HUES64 (cell line): Measurements from ENCODE around the gene MGAT4A.
"Not testable (repeated sequence)": the region's sequence is repeated elsewhere in the genome, so short reads cannot be mapped to it uniquely, and the experiment has no call there.

ENCODE experiments used
- H3K27ac ChIP-seq: 2 replicates; pipeline ENCODE4 v1.7.0; 2013; ENCODE audit warnings: low read depth, low read length, inconsistent platforms
- H3K27me3 ChIP-seq: 2 replicates; pipeline ENCODE4 v1.6.1; 2013; ENCODE audit warnings: mild to moderate bottlenecking, low read length; ENCODE audit not compliant: insufficient read depth
- H3K36me3 ChIP-seq: 2 replicates; pipeline ENCODE4 v1.6.1; 2013; ENCODE audit warnings: mild to moderate bottlenecking, low read length; ENCODE audit not compliant: insufficient read depth
- H3K4me1 ChIP-seq: 2 replicates; pipeline ENCODE4 v1.6.1; 2013; ENCODE audit warnings: mild to moderate bottlenecking, low read length, moderate library complexity; ENCODE audit not compliant: insufficient read depth
- H3K4me3 ChIP-seq: 2 replicates; pipeline ENCODE4 v1.5.1; 2013; ENCODE audit warnings: mild to moderate bottlenecking, low read length, moderate library complexity
- H3K9ac ChIP-seq: 2 replicates; pipeline ENCODE4 v1.6.1; 2013; ENCODE audit warnings: mild to moderate bottlenecking, low read depth, low read length
- H3K9me3 ChIP-seq: 2 replicates; pipeline ENCODE4 v1.6.1; 2013; ENCODE audit warnings: low read depth, low read length; ENCODE audit not compliant: insufficient read depth
- WGBS: fragments of 150-250, 120-280 bp; methylation state at CpG from one replicate; pipeline ENCODE4 v1.1.7; 2013; ENCODE audit warnings: missing lambda C conversion rate; 5-methylcytosine and 5-hydroxymethylcytosine counted together

Gene MGAT4A

DNA sequence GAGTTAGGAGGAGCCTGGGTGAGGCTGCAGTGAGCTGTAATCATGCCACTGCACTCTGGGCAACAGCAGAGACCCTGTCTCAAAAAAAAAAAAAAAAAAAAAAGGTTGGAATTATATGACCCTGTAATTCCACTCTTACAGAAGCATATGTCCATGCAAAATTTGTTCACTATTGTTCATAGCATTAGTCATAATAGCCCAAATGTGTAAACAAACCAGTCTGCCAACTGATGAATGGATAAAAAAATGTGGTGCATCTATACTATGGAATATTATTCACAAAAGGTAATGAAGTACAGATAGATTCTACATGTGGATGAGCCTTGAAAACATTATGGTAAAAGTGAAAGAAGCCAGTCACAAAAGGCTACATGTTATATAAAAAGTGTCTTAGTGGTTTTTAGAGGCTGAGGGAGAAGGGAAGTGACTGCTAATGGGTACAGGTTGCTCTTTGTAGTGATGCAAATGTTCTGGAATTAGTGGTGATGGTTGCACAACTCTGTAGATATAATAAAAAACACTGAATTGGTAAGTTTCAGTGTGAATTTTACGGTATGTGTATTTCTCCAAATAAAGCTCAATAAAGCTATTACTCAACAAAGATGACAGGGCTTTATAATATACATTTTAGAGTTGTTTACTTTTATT lies 132.0 kb downstream of the MGAT4A start:
- Histone ChIP-seq H3K9me3 (peaks cover 4% of the 10 kb centered on the region; the same call in 1 of the 2 replicates), H3K4me3 (no peak overlapping the region), H3K36me3 (peaks cover 53% of the 10 kb centered on the region), H3K4me1 (no peaks in the 10 kb centered on the region), H3K27me3 (no peaks in the 10 kb centered on the region), H3K27ac (no peak overlapping the region), H3K9ac (no peak overlapping the region)
- no CpG with 5 or more reads among the region's 1 CpG for WGBS

DNA sequence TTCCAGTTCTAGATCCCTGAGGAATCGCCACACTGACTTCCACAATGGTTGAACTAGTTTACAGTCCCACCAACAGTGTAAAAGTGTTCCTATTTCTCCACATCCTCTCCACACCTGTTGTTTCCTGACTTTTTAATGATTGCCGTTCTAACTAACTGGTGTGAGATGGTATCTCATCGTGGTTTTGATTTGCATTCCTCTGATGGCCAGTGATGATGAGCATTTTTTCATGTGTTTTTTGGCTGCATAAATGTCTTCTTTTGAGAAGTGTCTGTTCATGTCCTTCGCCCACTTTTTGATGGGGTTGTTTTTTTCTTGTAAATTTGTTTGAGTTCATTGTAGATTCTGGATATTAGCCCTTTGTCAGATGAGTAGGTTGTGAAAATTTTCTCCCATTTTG lies 136.3 kb downstream of the MGAT4A start:
- H3K4me1 ChIP-seq, H3K9me3 ChIP-seq, H3K4me3 ChIP-seq, H3K9ac ChIP-seq, H3K27ac ChIP-seq, H3K27me3 ChIP-seq: not testable (repeated sequence)
- WGBS, result 80% methylated on average over 1 of the region's 4 CpGs
- H3K36me3 ChIP-seq, result peaks cover 26% of the 10 kb centered on the region

DNA sequence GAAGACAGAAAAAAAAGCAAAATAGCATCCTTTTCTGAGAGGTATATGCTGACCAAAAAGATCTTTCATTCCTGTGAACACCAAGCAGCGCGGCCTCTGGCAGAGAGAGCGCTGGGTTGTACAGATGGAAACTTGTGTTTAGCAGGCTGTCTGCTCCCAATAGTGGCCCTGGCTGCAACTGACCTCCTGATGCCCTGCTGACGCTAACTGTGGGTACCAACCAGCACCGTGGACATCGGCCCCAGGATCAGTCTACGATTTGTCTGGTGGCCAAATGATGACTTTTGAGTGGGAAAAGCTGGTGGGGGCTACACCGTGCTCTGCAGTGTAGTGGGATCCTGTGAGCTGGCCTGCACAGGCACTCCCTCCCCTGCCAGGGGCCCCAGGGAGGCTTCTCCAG lies 138.4 kb downstream of the MGAT4A start:
- 0 out of 2 replicates have a peak, but pooled peaks cover 8% of the 10 kb centered on the region for H3K36me3 ChIP-seq
- H3K4me1 ChIP-seq, result no peaks in the 10 kb centered on the region
- peaks cover 4% of the 10 kb centered on the region; the same call in 1 of the 2 replicates for H3K9me3 ChIP-seq
- H3K9ac ChIP-seq, result no peak overlapping the region
- H3K27ac ChIP-seq, result no peak overlapping the region
- WGBS, result 95% methylated on average over 8 of the region's 8 CpGs
- no peak overlapping the region for H3K4me3 ChIP-seq
- H3K27me3 ChIP-seq, result no peaks in the 10 kb centered on the region

DNA sequence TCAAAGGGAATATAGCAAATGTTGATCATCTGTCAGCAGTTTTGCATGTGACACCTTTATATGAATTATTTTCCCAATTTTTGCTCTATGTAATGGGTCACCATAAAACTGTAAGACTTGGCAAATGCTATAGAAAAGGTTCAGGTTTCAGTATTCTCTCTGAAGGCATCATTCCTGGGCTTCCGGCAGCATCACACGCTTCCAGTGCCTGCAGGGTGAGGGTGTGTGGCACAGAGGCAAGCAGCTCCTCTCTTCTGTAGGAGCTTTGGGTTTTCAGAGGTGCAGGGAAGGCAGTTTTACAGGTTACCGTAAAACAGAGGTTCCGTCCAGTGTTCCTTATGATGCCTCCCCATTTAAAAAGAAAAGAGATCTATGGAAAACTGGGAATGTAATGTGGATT lies 141.4 kb downstream of the MGAT4A start:
- Histone ChIP-seq H3K4me1 (no peaks in the 10 kb centered on the region), H3K4me3 (no peak overlapping the region), H3K9me3 (peaks cover 4% of the 10 kb centered on the region; the same call in 1 of the 2 replicates), H3K36me3 (peaks cover 9% of the 10 kb centered on the region; the same call in 1 of the 2 replicates), H3K9ac (no peak overlapping the region), H3K27me3 (no peaks in the 10 kb centered on the region), H3K27ac (no peak overlapping the region)
- WGBS, result 97% methylated on average over 4 of the region's 4 CpGs

DNA sequence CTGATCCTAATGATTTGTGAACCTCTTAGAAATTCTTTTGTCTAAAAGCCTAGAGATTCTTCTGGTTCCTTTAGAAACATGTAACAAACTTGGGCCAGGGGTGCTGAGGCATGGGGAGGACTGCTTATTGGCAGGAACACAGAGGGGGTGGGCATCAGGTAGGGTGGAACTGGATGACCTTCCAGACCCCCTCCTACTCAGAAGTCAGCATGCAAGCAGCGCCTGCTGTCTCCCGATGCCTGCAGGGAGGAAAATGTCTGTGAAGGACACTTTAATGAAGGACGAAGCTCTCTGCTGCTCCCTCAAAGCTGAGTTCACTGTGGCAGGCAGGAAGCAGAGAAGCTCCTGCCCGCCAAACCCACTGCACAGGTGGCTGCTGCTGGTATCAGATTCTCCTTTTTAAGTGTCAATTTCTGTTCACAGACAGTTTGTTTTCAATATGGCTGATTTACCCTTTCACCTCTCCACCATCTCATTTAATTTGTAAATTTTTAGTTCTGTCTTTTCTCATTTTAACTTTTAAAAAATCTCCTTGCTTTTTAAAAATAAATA lies 142.0 kb downstream of the MGAT4A start:
- WGBS, result 92% methylated on average over 4 of the region's 4 CpGs
- no peak overlapping the region for H3K27ac ChIP-seq
- H3K4me3 ChIP-seq, result no peak overlapping the region
- H3K9me3 ChIP-seq, result peaks cover under 1% of the 10 kb centered on the region; the same call in 1 of the 2 replicates
- H3K27me3 ChIP-seq, result no peaks in the 10 kb centered on the region
- no peaks in the 10 kb centered on the region for H3K4me1 ChIP-seq
- H3K36me3 ChIP-seq, result peaks cover 9% of the 10 kb centered on the region; the same call in 1 of the 2 replicates
- H3K9ac ChIP-seq, result no peak overlapping the region

DNA sequence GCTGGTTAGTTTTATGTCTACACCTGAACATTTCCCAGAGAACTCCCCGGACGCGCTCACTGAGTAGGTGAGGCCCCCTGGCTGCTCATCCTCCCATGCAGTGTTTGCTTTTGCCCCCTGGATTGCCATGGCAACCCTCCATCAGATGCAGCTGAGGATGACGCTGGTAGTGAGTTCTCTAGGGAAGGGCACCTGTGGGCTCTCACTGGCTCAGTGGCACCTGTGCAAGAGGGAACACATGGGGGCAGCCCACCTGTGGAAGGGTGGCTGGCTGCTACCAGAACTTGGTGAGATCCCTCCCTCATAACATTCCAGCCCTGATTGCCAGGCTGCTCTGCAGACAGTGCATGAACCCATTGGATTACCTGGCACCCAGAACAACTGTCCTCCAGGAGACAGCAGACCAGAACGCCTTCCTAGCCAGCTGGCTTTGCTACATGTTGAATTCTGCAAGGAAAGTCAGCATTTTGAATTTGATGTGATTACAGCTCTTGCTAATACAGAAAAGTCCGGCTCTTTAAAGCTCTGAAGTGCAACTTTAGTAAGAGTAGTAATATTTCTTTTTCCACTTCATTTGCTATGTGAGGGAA lies 144.3 kb downstream of the MGAT4A start:
- no peak overlapping the region for H3K4me3 ChIP-seq
- no peaks in the 10 kb centered on the region for H3K27me3 ChIP-seq
- WGBS, result 96% methylated on average over 6 of the region's 6 CpGs
- H3K27ac ChIP-seq, result no peak overlapping the region
- no peak overlapping the region for H3K9ac ChIP-seq
- no peaks in the 10 kb centered on the region; the same call in 1 of the 2 replicates for H3K4me1 ChIP-seq
- peaks cover 18% of the 10 kb centered on the region for H3K36me3 ChIP-seq
- H3K9me3 ChIP-seq, result no peaks in the 10 kb centered on the region

DNA sequence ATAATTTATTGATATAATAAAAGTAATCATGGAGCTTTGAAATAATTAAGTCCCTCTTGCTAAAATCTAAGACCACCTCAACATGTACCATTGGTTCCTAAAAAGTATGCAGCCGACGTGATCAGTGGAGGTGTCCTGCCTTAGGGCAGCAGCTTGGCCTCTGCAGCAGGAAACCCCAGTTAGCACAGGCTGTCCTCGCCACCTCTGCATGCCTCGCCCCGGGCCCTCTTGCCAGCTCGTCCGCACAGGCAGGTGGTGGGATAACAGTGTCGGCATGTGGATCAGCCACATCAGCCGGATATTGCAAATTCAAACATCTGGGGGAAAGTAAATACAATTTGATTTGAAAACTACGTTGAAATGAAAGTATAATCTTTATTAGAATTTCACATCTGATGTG lies 145.5 kb downstream of the MGAT4A start:
- Histone ChIP-seq H3K36me3 (peaks cover 20% of the 10 kb centered on the region), H3K27me3 (no peaks in the 10 kb centered on the region)
- 94% methylated on average over 10 of the region's 10 CpGs for WGBS

DNA sequence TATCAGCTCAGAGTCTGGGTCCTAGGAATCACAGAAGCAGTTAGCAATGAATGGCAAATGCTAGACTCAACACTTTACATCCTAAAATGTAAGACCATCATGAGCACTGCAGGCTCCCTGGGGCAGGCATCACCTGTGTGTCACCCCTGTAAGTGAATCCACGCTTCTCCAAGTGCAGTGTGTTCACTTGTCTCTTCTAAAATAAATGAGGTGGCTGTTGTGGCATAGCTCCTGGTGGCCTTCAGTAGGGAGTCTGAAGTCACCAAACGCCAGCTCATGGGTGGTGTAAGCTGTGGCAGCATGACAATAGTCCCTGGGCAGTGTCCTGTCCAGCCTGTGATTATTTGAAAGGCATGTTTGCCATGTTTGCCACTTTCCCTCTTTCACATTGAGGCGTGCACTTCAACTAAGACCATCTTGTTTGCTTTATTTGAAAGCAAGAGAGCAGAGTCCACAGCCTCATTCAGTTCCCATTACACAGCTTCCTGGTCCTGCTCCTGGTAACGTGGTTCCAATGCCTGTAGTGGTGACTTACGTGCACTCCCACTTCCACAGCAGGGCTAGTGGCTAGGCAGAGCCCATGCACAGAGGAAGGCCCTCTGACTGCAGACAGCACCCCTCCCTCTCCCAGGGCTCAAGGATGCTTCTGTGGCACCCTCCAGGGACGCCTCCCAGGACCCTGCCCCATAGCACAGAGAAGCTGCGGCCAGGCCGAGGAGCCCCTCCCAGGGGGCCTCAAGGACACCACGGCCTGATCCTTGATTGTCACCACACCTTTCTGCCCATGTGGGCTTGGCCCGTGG lies 146.9 kb downstream of the MGAT4A start:
- no peaks in the 10 kb centered on the region for H3K27me3 ChIP-seq
- H3K4me1 ChIP-seq, result no peaks in the 10 kb centered on the region; the same call in 1 of the 2 replicates
- H3K36me3 ChIP-seq, result peaks cover 20% of the 10 kb centered on the region
- H3K9me3 ChIP-seq, result no peaks in the 10 kb centered on the region
- no peak overlapping the region for H3K4me3 ChIP-seq
- no peak overlapping the region for H3K9ac ChIP-seq
- H3K27ac ChIP-seq, result no peak overlapping the region
- WGBS, result 89% methylated on average over 10 of the region's 10 CpGs

More for the DNA sequence above, 145.5 kb downstream of the MGAT4A start:
- H3K27ac ChIP-seq, result no peak overlapping the region
- no peak overlapping the region for H3K9ac ChIP-seq
- H3K4me1 ChIP-seq, result no peaks in the 10 kb centered on the region; the same call in 1 of the 2 replicates
- no peaks in the 10 kb centered on the region for H3K9me3 ChIP-seq
- H3K4me3 ChIP-seq, result no peak overlapping the region

DNA sequence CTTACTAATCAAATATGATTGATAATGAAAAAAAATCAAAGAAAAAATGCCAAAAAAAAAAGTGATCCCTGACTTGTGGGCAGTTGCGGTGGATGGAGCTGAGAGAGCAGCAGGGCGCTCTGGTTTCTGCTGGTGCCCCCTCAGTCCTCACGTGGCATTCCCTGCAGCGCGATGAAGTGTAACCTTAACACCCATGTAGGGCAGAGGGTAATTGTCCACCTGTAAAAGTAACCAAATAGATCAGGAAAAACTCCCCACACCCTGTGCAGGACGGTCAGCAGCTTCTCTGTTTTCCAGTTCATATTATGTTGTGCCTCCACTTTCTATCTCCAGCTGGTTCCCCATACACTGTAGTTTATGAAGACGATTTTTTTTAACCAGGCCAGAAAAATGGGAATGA lies 147.7 kb downstream of the MGAT4A start:
- Histone ChIP-seq H3K4me1 (no peaks in the 10 kb centered on the region; the same call in 1 of the 2 replicates), H3K27ac (no peak overlapping the region), H3K27me3 (no peaks in the 10 kb centered on the region), H3K4me3 (no peak overlapping the region), H3K36me3 (peaks cover 26% of the 10 kb centered on the region), H3K9me3 (no peaks in the 10 kb centered on the region), H3K9ac (no peak overlapping the region)
- WGBS, result 97% methylated on average over 6 of the region's 7 CpGs

DNA sequence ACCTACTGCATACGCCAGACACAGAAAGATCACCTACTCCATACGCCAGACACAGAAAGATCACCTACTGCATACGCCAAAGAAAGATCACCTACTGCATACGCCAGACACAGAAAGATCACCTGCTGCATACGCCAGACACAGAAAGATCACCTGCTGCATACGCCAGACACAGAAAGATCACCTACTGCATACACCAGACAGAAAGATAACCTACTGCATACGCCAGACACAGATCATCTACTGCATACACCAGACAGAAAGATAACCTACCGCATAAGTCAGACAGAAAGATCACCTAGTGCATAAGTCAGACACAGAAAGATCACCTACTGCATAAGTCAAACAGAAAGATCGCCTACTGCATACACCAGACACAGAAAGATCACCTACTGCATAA lies 148.4 kb downstream of the MGAT4A start:
- Histone ChIP-seq H3K9ac (no peak overlapping the region), H3K36me3 (peaks cover 32% of the 10 kb centered on the region), H3K4me3 (no peak overlapping the region), H3K9me3 (no peaks in the 10 kb centered on the region), H3K27ac (no peak overlapping the region), H3K27me3 (no peaks in the 10 kb centered on the region), H3K4me1 (no peaks in the 10 kb centered on the region; the same call in 1 of the 2 replicates)
- 95% methylated on average over 9 of the region's 9 CpGs for WGBS
